Measurements from ENCODE around the gene CWC25.
A peak's percentile ranks its signal among the peaks of the same experiment; 100 is the strongest.
"Not testable (repeated sequence)": the region's sequence is repeated elsewhere in the genome, so short reads cannot be mapped to it uniquely, and the experiment has no call there.

Gene CWC25

DNA sequence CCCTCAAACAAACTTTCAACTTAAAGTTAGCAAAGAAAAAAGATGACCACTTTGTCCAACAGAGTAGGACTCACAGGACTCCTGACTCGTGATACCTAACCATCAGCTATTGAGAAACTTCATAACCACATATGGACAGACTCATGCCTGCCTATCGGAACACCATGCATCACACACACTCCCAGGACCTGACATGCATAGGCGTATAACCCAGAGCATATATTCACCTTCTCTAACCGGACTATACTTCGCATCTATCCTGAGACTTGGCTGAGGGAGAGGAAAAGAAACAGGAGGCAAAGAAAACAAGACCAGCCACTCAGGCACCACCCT is 28.0 kb downstream of the CWC25 start:
- H3K27ac ChIP-seq: 0 out of 22 replicates have a peak overlapping the region, but pooled peaks of 1 of the 11 experiments have one; percentile 98
- H3K4me2 ChIP-seq: peak overlapping the region; percentile 86 to 99 (median 97)
- H3K4me3 ChIP-seq: peak overlapping the region in 6 of 10 experiments; percentile 80 to 88 (median 87); a peak in 7 of 20 replicates
- no peaks in the 10 kb centered on the region for H3K27me3 ChIP-seq
- peak overlapping the region; percentile 17 to 100 (median 98); a peak in 12 of 22 replicates for H3K9ac ChIP-seq
- H3K4me1 ChIP-seq: peaks cover 40 to 48% (median 44%) of the 10 kb centered on the region in 10 experiments
- TF ChIP-seq Cebpa-rat (IDR thresholded peaks at IDR 0.05): no peak
- peaks cover 26 to 72% (median 49%) of the 10 kb centered on the region in 11 experiments; a peak in 21 of 22 replicates for H4K20me1 ChIP-seq
- no peaks in the 10 kb centered on the region for H3K9me3 ChIP-seq (replicated peaks in 1 of 11)
- H3K36me3 ChIP-seq: peaks cover 26 to 70% (median 52%) of the 10 kb centered on the region in 11 experiments; a peak in 21 of 22 replicates

DNA sequence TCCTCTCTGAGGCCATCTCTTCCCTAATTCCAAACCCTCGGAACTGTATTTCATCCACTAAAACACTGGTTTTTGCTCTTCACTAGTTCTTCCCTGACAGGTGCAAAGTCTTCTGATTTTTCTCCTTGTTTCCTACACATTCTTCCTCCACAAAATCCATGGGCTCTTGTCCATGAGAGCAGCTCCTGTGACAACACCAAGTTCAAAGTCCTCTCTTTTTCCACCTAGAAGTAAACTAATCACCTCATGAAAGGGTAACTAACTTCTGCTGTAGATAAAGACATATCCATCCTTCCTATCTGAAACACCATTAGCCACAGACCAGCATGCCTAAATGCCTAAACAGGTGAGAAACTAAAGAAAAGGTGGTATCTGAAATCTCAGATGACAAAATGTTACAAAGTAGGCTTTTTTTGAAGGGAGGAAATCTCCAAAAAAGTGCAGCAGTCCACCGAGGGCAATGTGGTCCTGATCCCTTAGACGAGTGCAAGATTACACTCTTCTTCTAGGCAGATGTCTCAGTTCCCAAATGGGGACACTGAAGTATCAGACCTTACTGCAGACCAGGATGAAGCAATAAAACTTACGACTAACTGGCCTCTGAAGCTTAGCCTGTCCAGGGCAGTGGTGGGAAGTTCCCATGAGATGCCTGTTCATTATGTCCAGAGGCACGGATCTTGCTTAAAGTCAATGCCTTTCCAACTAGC is 28.5 kb downstream of the CWC25 start:
- no peak for TF ChIP-seq Cebpa-rat (IDR thresholded peaks at IDR 0.05)
- no peaks in the 10 kb centered on the region for H3K27me3 ChIP-seq
- H3K4me1 ChIP-seq: peaks cover 35 to 43% (median 39%) of the 10 kb centered on the region in 10 experiments
- no peak overlapping the region for H3K27ac ChIP-seq
- H4K20me1 ChIP-seq: peaks cover 29 to 72% (median 52%) of the 10 kb centered on the region in 11 experiments; a peak in 21 of 22 replicates
- no peak overlapping the region for H3K4me3 ChIP-seq
- peaks cover 25 to 69% (median 52%) of the 10 kb centered on the region in 11 experiments; a peak in 21 of 22 replicates for H3K36me3 ChIP-seq
- no peaks in the 10 kb centered on the region for H3K9me3 ChIP-seq (replicated peaks in 1 of 11)
- H3K9ac ChIP-seq: peak overlapping the region in 3 of 11 experiments; percentile 93 to 99 (median 99); a peak in 1 of 22 replicates
- peak overlapping the region; percentile 86 to 99 (median 97); a peak in 20 of 22 replicates for H3K4me2 ChIP-seq

DNA sequence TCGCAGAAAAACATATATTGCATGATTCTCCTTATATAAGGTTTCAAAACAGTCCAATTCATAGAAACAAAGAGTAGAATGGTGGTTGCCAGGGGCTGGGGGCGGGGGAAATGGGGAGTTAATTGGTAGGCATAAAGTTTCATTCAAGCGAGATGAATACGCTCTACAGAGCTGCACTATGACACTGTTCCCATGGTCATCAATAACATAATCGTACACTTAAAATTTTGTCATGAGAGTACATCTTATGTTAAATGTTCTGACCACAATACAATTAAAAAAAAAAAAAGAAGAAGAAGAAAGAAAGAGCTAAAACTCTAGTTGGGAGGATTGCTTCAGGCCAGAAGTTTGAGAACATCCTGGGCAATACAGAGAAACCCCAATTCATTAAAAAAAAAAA is 30.9 kb downstream of the CWC25 start:
- Histone ChIP-seq H3K9ac (no peak overlapping the region), H3K27me3 (no peaks in the 10 kb centered on the region), H3K4me2 (no peak overlapping the region), H4K20me1 (peaks cover 31 to 91% (median 71%) of the 10 kb centered on the region in 11 experiments; a peak in 21 of 22 replicates), H3K4me1 (peaks cover 21 to 26% (median 25%) of the 10 kb centered on the region in 10 experiments), H3K27ac (no peak overlapping the region), H3K36me3 (peaks cover 23 to 74% (median 53%) of the 10 kb centered on the region in 11 experiments; a peak in 21 of 22 replicates), H3K4me3 (no peak overlapping the region), H3K9me3 (replicated peaks in 1 of 11) (no peaks in the 10 kb centered on the region)
- TF ChIP-seq Cebpa-rat (IDR thresholded peaks at IDR 0.05): no peak

DNA sequence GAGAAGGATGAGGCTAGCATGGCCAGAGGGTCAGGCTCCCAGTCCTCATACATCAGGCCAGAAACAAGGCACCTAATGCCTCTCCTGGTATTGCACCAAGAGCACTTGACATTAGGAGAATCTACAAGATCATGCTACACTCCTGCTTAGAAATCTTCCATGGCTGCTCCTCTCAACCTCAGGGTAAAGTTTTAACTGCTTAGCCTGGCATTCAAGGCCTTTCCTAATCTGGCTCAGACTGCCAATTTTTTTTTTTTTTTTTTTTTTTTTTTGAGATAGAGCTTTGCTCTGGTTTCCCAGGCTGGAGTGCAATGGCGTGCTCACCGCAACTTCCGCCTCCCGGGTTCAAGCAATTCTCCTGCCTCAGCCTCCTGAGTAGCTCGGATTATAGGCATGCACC is 34.0 kb downstream of the CWC25 start:
- Histone ChIP-seq H3K36me3 (peaks cover 35 to 79% (median 60%) of the 10 kb centered on the region in 11 experiments), H3K27me3 (no peaks in the 10 kb centered on the region), H3K27ac (no peak overlapping the region), H3K4me1 (peaks cover 0 to 4% (median under 1%) of the 10 kb centered on the region in 10 experiments; a peak in 4 of 20 replicates), H3K4me3 (no peak overlapping the region), H3K9me3 (replicated peaks in 1 of 11) (no peaks in the 10 kb centered on the region), H3K4me2 (no peak overlapping the region), H4K20me1 (peaks cover 17 to 93% (median 78%) of the 10 kb centered on the region in 11 experiments; a peak in 21 of 22 replicates), H3K9ac (no peak overlapping the region)
- no peak for TF ChIP-seq Cebpa-rat (IDR thresholded peaks at IDR 0.05)

DNA sequence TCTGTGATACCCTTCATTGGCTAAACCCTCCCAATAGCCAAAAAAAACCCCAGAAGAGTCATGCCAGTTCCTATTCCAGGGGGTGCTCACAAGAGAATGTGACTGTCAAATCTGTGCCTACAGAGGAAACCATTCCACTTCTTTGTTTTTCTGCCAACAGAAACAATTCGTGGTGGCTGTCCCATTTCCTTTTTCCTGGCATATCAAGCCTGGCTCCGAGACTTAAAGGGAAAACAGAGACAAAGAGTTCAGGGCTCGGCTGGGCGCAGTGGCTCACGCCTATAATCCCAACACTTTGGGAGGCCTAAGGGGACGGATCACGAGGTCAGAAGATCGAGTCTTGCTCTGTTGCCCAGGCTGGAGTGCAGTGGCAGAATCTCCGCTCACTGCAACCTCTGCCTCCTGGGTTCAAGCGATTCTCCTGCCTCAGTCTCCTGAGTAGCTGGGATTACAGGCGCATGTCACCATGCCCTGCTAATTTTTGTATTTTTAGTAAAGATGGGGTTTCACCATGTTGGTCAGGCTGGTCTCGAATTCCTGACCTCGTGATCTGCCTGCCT is 34.9 kb downstream of the CWC25 start:
- Histone ChIP-seq H3K36me3 (peaks cover 35 to 79% (median 60%) of the 10 kb centered on the region in 11 experiments), H4K20me1 (peaks cover 16 to 90% (median 74%) of the 10 kb centered on the region in 11 experiments; a peak in 20 of 22 replicates)
- H3K4me3 ChIP-seq; H3K27me3 ChIP-seq; H3K9me3 ChIP-seq (replicated peaks in 1 of 11); H3K9ac ChIP-seq; H3K27ac ChIP-seq; H3K4me1 ChIP-seq; H3K4me2 ChIP-seq: not testable (repeated sequence)

DNA sequence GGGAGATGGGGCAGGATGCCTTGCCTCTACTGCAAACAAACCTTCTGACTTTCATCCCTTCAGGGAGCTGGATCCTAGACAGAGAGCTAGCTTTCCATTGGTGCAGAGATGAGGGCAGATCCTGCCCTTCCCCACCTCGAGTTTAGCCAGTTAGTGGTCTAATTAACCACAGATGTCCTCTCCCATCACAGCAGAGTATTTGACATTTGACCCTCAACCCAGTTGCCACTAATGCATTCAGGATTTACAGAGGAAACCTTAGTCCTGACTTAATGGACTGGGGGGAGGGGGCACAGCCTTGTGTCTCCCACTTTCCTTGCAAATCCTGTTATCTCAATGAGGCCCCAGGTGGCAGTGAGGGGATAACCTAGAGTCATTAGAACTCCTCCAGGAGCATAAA is 35.9 kb downstream of the CWC25 start:
- Histone ChIP-seq H3K9me3 (replicated peaks in 1 of 11) (no peaks in the 10 kb centered on the region), H3K4me3 (no peak overlapping the region), H4K20me1 (peaks cover 16 to 84% (median 66%) of the 10 kb centered on the region in 11 experiments; a peak in 20 of 22 replicates), H3K4me2 (no peak overlapping the region), H3K36me3 (peaks cover 43 to 79% (median 65%) of the 10 kb centered on the region in 11 experiments), H3K4me1 (0 out of 20 replicates have a peak, but pooled peaks cover 0 to 4% (median 0%) of the 10 kb centered on the region in 10 experiments), H3K9ac (no peak overlapping the region), H3K27me3 (no peaks in the 10 kb centered on the region), H3K27ac (no peak overlapping the region)
- no peak for TF ChIP-seq Cebpa-rat (IDR thresholded peaks at IDR 0.05)

DNA sequence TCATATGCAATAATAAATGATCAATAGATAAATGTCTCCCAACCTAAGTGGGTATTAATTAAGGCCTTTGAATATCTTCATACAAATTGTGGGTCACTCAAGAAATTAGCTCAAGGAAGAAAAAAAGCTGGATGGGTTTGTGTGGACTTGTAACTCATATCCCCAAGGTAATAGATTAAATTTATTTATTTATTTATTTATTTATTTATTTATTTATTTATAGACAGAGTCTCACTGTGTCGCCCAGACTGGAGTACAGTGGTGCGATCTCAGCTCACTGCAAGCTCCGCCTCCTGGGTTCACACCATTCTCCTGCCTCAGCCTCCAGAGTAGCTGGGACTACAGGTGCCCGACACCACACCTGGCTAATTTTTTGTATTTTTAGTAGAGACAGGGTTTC is 37.1 kb downstream of the CWC25 start:
- not testable (repeated sequence) for H3K4me2 ChIP-seq; H3K9me3 ChIP-seq (replicated peaks in 1 of 11); H3K4me1 ChIP-seq; H3K27me3 ChIP-seq; H3K9ac ChIP-seq; H3K4me3 ChIP-seq; H3K27ac ChIP-seq
- peaks cover 50 to 79% (median 66%) of the 10 kb centered on the region in 11 experiments for H3K36me3 ChIP-seq
- peaks cover 12 to 75% (median 61%) of the 10 kb centered on the region in 11 experiments; a peak in 20 of 22 replicates for H4K20me1 ChIP-seq

DNA sequence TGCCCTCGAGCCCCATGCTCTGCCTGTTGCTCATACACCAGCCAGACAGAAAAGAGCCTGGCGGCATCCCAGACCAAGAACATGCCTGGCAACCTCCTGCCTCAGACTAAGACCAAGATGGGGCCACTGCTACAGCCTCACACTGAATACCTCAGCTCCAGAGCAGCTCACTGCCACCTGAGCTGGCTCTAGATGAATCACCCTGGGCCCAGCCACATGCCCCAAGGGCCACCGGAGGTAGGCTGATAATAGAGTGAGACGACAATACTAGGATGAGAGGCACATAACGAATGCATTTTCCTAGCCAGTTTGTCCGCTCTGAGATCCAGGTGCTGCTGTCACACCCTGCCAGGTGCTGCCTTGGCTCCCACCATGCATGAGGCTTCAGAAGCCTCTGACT is 38.7 kb downstream of the CWC25 start:
- Histone ChIP-seq H3K4me2 (no peak overlapping the region), H4K20me1 (peaks cover 5 to 64% (median 49%) of the 10 kb centered on the region in 11 experiments; a peak in 19 of 22 replicates), H3K4me3 (no peak overlapping the region), H3K27me3 (no peaks in the 10 kb centered on the region), H3K9me3 (replicated peaks in 1 of 11) (no peaks in the 10 kb centered on the region), H3K36me3 (peaks cover 60 to 82% (median 70%) of the 10 kb centered on the region in 11 experiments), H3K9ac (no peak overlapping the region), H3K27ac (no peak overlapping the region), H3K4me1 (0 out of 20 replicates have a peak, but pooled peaks cover 0 to 4% (median 0%) of the 10 kb centered on the region in 10 experiments)
- no peak for TF ChIP-seq Cebpa-rat (IDR thresholded peaks at IDR 0.05)

DNA sequence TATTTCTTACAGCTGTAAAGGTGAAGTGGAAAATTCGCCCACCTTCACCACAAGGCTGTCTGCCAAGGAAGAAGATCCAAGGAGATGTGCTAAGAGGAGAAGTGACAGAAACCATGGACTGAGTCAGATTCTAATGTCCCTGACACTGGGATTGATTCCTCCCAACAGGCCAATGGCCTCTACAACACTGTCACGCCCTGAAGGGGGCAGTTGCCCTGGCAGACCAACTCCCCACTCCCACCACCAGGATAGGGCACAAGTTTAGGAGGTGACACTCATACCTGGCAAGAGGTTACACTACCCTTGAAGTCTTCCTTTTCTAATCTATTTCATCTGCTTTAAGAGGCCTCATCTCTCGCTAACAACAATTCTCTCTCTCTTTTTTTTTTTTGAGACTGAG is 41.9 kb downstream of the CWC25 start:
- no peak overlapping the region for H3K9ac ChIP-seq
- no peak for TF ChIP-seq Cebpa-rat (IDR thresholded peaks at IDR 0.05)
- H3K36me3 ChIP-seq: peaks cover 90 to 100% (median 93%) of the 10 kb centered on the region in 11 experiments
- H3K4me3 ChIP-seq: no peak overlapping the region
- H3K4me1 ChIP-seq: no peaks in the 10 kb centered on the region
- H3K27me3 ChIP-seq: no peaks in the 10 kb centered on the region
- H3K4me2 ChIP-seq: no peak overlapping the region
- peaks cover 0 to 61% (median 23%) of the 10 kb centered on the region in 11 experiments; a peak in 17 of 22 replicates for H4K20me1 ChIP-seq
- no peak overlapping the region for H3K27ac ChIP-seq
- no peaks in the 10 kb centered on the region for H3K9me3 ChIP-seq (replicated peaks in 1 of 11)
